GM19193 (cell line): ENCODE results near the gene KCNQ5.

Experiments used
- POLR2A ChIP-seq: IDR thresholded peaks from 4 replicates; pipeline ENCODE4 v1.6.1; 2011; ENCODE audit not compliant: insufficient read depth, insufficient read length; ENCODE audit errors: extremely low read depth

The KCNQ5 gene

DNA sequence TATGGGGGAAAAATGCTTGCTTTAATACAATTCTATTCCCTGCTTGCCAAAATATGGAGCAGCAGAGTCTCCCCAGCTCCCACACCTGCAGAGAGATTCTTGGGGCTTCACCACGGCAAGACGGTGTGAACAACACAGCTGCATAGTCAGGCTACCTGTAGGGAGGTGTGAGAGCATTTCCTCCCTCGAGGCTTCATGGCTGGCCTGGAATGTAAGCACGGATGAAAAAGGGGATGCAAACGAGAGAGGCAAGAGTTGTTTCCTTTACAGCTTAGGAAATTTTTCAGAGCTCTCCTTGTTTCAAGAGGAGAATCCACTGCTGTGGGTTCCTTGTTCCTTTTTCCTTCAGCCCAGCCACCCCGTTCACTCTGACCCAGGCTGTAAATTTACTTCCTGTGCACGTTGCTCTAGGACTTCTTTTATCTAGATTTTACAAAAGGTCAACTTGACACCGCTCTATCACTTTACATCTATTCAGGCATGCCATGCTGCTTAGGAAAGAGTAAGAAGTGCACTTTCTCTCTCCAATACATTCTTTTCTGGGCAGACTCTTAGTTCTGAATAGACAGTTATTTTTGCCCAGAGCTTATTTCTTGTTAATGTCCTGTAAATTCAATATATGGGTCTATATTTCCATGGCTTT, 406.4 kb downstream of the KCNQ5 start:
- no peak for TF ChIP-seq POLR2A

DNA sequence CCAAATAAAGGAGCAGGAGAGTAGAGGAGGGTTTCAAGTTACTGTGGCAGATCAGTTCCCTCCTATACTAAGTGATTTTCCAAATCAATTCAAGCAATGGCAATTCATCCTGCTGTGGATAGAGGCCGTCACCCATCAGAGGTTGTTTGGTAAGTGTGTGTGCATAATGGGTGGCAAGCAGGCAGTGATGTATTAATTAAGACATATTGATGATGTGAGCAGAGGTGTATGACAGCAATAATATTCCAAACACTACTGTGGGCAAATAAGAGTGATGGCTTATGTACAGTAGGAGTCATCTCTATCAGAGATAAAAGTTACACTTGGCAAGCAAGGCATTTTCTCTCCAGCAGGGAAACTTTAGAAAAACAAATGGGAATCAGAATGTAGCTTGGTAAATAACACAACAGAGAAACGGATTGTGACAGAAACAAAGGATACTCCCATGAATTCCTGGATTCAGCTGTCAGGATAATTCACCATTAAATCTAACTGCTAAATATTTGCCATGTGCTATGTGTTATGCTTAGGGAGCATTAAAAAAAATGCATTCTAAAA, 407.1 kb downstream of the KCNQ5 start:
- TF ChIP-seq POLR2A, result no peak

DNA sequence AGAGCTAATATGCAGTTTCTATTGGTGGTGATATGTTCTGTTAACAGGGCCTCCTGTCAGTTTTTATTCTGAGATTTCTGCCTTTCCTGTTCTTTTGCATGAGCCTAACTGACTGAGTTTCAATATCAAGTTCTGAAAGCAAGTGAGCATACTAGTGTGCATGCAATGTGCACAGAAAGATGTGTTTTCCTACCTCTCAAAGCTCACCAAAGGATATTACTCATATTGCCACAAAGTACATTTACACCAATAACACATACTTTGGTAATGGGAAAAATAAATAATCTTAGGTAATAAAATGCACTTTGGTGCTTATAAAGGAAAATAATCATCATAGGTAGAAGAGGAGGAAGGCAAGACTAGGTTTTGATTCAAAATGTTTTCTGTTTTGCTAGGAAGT, 408.4 kb downstream of the KCNQ5 start:
- TF ChIP-seq POLR2A, result no peak

DNA sequence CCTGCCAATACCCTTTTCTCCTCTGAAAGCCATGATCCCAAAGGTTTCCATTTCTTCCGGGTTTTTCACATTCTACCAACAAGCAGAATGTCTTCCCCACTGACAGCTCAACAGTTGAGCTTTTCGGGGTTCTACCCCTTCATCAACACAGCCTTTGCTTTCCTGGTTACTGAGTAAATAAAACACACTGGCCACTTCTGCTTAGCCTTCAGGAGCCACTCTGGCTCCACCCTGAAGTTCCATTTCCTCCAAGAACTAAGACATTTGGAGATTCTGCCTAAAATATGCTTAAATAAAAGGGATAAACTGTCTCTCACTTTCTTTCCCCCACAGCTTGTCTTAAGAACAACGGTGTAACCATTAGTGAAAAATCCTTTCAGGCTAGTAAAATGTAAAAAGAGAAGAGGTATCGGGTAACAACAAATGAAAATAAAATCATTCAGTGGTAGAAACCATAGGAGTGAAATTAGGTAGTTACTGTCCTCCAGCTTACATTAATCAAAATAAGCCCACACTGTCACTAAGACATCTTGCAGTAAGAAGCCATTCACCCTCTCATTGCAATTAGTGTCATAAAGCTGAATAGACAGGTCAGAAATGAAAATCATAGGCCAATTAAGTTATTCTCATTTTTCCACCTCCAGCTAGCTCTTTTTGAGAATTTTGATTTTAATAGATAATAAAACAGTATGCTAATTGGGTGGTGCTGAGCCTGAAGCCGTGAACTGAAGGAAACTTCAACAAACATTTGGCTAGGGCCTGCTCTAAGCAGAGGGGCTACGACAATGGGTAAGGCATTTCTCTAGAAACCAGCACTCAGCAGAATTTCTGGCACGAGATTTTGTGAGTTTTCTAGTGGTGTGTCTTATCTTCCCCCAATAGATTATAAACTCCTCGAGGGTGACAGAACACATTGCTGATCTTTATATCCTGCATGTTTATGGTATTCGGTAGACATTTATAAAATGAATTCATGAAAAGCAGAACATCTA, 409.2 kb downstream of the KCNQ5 start:
- no peak for TF ChIP-seq POLR2A

DNA sequence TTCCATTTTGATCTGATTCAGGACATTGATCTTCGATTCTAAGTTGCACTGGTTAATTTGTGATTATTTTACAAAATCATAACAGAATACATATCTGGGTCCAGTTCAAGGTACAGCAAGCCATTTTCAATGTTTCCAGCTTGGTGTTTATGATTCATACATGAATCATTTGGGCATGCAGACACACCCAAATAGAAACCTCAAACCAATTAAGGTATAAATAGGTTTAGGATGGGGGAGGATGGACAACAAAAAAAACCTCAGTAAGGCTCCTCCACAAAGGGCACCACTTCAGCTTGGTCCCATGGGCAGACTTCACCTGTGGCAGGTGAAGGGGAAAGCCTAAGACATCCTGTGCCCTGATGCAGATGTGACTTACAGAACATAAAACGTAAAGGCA, 410.7 kb downstream of the KCNQ5 start:
- no peak for TF ChIP-seq POLR2A

DNA sequence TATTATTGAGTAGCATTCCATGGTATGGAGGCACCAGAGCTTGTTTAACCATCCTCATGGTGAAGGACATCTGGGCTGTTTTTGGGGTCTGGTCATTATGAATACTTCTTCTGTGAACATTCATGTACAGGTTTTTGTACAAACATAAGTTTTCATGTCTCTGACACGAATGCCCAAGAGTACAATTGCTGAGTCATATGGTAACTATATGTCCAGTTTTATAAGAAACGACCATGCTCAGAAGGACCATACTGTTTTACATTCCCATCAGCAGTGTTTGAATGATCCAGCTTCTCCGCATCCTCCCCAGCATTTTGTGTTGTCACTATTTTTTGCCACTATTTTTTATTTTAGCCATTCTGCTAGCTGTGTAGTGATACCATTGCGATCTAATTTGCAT, 414.8 kb downstream of the KCNQ5 start:
- no peak for TF ChIP-seq POLR2A

DNA sequence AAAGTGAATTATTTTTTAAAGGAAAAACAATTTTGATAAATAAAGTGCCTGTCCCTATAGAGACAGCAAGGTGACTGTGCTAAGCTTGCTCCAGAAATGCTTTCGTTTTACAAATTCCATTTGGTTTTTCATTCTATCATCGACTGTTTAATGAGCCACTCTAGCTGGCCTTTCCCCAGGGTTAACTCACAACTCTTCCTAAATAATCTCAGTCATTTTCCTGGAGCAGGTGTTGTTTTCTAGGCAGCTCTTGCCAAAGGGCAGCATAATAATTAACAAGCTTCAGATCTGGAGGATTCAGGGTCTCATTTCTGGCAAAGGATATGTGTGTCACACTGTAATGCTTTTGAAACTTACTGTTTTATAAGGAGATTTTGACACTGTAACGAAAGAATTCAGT, 419.2 kb downstream of the KCNQ5 start:
- no peak for TF ChIP-seq POLR2A

DNA sequence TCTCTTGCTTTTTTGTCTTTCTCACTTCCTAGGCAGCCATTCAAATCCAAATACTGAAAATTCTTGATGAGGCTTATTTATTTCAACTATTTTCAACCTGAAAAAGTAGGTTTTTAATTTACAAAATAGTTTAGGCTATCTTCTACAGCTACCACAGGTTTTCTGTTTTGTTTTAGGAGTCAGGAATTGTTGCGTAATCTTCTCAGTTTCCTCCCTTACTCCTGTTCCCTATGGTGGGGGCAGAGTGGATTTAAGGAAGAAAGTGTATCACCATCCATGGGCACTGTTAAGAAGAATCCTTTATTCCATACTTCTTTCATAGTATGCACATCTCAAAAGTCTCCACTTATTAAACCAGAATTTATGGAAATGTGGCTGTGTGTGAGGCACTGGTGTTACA, 421.0 kb downstream of the KCNQ5 start:
- TF ChIP-seq POLR2A, result no peak

DNA sequence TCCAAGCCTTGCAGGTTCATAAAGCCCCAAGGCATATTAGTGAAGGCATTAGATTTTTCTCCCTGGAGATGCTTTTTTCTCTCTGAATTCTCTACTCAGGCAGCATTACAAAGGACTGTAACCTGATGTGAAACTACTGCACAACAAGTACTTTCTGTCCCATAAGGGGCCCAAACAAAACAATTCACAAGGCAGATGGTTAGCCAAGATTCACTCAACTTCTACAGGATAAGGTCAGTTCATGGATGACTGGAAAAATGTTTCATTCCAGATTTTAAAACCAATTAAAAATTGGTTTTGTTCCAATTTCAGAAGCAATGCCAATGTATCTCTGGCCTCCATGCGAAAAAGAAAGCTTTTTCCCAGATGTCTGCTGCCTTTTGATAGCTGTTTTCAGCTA, 421.6 kb downstream of the KCNQ5 start:
- TF ChIP-seq POLR2A, result no peak

DNA sequence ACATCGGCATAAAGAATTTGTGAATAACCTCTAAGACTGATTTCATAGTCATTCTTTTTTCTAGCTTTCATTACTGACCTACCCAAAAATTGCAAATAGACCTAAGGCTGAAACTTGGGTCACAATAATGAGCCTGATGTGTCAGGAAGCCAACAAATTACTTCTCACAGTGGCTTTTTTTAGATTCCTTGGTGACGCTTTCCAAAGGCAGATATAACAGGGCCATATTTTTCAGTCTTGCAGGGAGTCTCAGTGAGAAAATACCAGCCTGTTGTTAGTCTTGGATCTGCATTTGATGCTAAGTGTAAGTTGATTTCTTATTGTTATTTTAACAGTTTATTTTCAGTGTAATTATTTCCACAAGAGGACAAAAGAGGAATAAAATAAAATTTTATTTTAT, 423.7 kb downstream of the KCNQ5 start:
- TF ChIP-seq POLR2A, result no peak

DNA sequence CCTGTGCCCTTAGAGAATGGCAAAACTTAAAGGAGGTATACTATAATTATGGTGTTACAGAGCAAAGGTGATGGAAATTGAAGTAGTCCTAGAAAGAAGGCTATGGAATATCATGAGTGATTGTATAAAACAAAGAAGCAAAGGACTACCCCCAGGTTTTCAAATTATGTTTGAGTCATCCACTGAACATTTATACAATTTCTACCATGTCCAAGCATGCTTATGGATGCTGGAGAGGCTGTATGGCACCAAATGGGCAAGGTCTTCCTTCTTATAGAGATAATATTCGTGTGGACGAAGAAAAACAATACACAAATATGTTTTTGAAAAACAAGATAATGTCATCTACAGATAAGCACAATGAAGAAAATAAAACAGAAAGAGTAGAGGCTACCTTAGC, 425.9 kb downstream of the KCNQ5 start:
- no peak for TF ChIP-seq POLR2A

DNA sequence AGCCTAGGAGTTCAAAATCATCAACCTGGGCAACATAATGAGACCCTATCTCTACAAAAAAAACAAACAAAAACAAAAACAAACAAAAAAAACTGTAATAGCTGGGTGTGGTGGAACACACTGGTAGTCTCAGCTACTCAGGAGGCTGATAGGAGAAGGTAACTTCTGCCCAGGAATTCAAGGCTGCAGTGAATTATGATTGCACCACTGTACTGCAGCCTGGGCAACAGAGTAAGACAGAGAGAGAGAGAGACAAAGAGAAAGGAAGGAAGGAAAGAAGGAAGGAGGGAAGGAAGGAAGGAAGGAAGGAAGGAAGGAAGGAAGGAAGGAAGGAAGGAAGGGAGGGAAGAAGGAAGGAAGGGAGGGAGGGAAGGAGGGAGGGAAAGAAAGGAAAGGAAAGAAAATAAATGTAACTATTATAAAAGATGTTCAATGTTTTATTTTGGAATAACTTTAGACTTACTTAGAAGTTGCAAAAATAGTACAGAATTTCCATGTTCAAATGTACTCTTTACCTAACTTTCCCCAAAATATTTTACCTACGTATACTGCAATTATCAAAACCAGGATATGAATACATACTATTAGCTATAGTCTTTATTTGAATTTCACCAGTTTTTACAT, 428.2 kb downstream of the KCNQ5 start:
- TF ChIP-seq POLR2A, result no peak

DNA sequence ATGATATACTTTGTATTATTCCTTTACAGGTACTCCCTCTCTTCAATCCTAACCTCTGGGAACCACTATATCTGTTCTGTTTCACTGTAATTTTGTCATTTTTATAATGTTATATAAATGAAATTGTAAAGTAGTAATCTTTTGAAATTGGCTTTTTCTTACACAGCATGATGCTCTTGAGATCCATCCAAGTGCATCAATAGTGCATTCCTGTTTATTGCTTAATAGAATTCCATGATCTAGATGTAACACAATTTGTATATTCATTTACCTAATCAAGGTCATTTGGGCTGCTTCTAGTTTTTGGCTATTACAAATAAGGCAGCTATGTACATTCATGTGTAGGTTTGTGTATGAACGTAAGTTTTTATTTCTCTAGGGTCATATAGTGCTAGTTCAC, 428.8 kb downstream of the KCNQ5 start:
- TF ChIP-seq POLR2A, result no peak

DNA sequence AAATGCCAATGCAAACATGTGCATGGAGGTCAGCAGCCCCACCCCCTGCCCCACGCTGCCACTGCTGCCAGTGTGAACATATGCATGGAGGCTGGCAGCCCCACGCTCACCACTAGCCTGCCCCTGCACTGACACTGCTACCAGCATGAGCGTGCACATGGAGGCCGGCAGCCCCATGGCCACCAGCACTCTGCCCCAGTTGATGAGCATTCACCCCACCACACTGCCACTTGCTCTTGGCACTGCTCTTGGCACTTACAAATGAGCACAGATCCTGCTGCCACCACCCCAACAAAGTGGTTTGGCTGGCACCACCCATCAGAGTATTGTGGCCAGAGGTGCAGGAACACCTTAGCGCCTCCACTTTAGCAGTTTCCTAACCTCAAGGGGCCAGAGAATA, 429.3 kb downstream of the KCNQ5 start:
- no peak for TF ChIP-seq POLR2A

DNA sequence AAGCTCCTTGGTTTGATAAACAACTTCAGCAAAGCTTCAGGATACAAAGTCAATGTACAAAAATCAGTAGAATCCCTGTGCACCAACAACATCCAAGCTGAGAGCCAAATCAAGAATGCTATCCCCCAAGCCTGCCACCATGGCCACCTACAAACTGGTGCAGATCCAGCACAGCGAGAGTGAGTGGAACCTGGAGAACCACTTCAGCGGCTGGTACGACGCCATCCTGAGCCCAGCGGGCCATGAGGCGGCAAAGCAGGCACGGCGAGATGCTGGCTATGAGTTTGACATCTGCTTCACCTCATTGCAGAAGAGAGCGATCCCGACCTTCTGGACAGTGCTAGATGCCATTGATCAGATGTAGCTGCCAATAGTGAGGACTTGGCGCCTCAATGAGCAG, 433.1 kb downstream of the KCNQ5 start:
- no peak for TF ChIP-seq POLR2A
